HG03196 (cell line): ENCODE data around the gene DHX34.
"Not testable (repeated sequence)": the region's sequence is repeated elsewhere in the genome, so short reads cannot be mapped to it uniquely, and the experiment has no call there.

Source experiments
- ATAC-seq: cut with Tn5 transposase; IDR thresholded peaks from one replicate; pipeline ENCODE4 v1.9.1; 2021; ENCODE audit not compliant: unreplicated experiment

DHX34 gene

DNA sequence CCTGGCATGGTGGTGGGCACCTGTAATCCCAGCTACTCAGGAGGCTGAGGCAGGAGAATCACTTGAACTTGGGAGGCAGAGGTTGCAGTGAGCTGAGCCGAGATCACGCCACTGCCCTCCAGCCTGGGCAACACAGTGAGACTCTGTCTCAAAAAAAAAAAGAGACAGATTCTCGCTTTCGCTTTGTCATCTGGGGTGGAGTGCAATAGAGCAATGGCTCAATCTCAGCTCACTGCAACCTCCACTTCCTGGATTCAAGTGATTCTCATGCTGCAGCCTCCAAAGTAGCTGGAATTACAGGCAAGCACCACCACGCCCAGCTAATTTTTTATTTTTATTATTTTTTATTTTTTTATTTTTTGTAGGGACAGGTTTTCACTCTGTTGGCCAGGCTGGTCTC lies 39.6 kb downstream of the DHX34 start:
- not testable (repeated sequence) for ATAC-seq

GRCh38 chr19:47389150-47389556 lies 40.0 kb downstream of the DHX34 start:
- ATAC-seq, result no peak

- no peak for ATAC-seq
These were observed 41.7 kb downstream of the DHX34 start for GRCh38 chr19:47390533-47391488.

DNA sequence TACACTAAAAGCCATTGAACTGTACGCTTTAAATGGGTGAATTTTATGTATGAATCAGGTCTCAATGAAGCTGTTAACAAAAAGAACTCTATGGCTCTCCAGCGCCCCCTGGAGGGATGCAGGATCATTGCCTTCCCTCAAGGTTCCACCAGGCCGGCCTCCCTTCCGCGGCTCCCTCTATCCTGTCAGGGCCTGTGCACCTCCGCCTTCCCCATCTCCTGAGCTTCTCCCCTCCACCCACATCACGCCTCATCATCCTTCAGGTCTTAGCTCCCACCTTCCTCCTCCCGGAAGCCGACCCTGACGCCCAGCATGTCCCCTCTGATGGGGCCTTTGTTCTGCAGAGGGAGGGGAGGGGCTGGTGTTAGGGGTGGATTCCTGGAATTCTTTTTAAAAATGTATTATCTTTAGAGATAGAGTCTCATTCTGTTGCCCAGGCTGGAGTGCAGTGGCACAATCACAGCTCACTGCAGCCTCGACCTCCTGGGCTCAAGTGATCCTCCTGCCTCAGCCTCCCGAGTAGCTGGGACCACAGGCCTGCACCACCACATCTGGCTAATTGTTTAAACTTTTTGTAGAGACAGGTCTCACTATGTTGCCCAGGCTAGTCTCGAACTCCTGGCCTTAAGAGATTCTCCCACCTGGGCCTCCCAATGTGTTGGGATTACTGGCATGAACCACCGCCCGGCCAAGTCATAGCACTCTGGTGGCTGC lies 42.6 kb downstream of the DHX34 start:
- no peak for ATAC-seq

- no peak for ATAC-seq
These were observed 49.8 kb downstream of the DHX34 start for GRCh38 chr19:47398707-47399597.

GRCh38 chr19:47402504-47402903 lies 53.4 kb downstream of the DHX34 start:
- ATAC-seq, result no peak

GRCh38 chr19:47404334-47405196 lies 55.5 kb downstream of the DHX34 start:
- no peak for ATAC-seq

GRCh38 chr19:47405197-47405550 lies 56.1 kb downstream of the DHX34 start:
- no peak for ATAC-seq

GRCh38 chr19:47405854-47406417 lies 56.8 kb downstream of the DHX34 start:
- ATAC-seq, result no peak

DNA sequence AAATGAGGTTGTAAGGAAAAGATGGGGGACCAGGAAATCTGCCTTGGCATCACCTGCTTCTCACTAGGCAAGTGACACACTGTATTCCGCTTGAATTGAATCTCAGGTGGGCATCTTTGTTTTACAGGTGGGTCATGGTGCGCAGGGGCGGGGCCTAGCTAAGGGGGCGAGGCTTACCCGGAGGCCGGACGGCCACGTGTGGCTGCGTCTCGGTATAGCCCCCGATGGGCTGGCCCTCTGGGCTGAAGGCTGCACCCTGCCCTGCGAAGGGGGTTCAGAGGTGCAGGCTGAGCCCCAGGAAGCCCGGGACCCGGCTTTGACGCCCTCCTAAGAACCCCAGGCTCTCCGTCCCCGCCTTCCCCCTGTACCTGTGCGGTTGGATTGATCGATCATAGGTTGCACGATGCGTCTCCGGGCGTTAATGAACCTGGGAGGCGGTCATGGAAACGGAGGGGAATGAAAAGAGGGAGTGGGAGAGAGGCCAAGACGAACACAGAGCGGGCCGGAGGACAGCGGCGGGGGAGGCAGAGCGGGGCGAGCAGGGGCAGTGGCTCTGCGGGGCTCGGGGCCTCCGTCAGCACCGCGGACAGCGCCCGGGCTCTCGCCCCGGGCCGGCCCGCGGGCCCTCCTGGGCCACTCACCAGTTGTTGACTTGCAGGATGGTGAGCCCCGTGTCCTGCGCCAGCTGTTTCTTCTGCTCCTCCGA lies 57.7 kb downstream of the DHX34 start:
- ATAC-seq, result no peak

GRCh38 chr19:47407417-47407774 lies 58.3 kb downstream of the DHX34 start:
- no peak for ATAC-seq

DNA sequence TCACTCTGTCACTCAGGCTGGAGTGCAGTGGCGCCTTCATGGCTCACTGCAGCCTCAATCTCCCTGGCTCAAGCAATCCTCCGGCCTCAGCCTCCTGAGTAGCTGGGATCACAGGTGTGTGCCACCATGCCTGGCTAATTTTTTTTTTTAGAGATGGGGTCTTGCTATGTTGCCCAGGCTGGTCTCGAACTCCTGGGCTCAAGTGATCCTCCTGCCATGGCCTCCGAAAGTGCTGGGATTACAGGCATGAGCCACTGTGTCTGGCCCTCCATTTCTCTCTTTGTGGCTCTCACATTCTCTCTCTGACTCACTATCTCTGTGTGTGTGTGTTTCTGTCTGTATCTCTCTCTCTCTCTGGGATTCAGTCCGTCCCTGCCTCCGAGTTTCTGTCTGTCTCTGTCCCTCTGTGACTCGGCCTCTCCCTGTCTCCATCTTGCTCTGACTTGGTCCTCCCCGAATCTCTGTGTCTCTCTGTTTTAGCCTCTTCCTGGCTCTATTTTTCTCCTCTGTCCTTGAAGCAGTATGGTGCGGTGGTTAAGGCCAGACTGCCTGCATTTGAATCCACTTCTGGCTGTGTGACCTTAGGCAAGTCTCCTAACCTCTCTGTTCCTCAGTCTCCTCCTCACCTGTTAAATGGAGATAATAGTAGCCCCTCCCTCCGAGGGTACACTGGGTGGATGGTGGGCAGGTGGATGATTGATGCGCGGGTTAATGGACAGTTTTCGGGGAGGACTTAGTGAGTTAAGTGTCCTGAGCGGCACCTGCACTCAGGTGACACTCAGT lies 59.2 kb downstream of the DHX34 start:
- no peak for ATAC-seq

DNA sequence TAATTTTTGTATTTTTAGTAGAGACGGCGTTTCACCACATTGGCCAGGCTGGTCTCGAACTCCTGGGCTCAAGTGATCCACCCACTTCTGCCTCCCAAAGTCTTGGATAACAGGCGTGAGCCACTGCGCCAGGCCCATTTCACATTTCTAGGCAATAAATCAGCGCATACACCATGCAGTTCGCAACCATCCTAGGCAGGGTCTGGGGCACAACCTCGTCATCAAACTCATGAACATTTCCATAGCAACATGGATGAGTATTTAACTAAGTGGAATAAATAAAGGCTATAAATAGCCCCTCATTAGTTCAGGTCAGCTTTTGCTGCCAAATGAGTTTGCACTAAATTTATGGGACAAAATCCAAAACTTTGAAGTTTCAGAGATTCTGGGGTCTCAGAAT lies 62.0 kb downstream of the DHX34 start:
- no peak for ATAC-seq

DNA sequence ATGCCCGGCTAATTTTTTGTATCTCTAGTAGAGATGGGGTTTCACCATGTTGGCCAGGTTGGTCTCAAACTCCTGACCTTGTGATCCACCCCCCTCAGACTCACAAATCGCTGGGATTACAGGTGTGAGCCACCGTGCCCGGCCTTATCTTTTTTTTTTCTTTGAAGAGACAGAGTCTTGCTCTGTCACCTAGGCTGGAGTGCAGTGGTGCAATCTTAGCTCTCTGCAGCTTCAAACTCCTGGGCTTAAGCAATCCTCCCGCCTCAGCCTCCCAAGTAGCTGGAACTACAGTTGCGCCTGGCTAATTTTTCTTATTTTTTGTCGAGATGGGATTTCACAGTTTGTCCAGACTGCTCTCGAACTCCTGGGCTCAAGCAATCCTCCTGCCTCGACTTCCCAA lies 62.6 kb downstream of the DHX34 start:
- not testable (repeated sequence) for ATAC-seq

DNA sequence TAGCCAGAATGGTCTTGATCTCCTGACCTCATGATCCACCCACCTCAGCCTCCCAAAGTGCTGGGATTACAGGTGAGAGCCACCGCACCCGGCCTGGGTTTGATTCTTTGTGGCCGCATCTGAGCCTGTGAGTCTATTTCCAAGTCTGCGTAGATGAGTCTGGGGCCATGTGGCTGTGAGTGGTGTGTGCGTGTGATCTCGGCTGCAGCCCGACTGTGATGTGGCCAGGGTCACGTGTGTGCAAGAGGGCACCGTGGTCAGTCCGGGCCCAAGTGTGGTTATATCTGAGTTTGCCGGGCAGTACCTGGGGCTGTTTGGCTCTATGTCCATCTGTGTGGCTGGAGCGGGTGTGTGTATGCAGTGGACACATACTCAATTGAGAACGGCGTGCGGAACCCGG lies 64.8 kb downstream of the DHX34 start:
- no peak for ATAC-seq

- ATAC-seq, result no peak
These were observed 65.4 kb downstream of the DHX34 start for GRCh38 chr19:47414469-47414868.

DNA sequence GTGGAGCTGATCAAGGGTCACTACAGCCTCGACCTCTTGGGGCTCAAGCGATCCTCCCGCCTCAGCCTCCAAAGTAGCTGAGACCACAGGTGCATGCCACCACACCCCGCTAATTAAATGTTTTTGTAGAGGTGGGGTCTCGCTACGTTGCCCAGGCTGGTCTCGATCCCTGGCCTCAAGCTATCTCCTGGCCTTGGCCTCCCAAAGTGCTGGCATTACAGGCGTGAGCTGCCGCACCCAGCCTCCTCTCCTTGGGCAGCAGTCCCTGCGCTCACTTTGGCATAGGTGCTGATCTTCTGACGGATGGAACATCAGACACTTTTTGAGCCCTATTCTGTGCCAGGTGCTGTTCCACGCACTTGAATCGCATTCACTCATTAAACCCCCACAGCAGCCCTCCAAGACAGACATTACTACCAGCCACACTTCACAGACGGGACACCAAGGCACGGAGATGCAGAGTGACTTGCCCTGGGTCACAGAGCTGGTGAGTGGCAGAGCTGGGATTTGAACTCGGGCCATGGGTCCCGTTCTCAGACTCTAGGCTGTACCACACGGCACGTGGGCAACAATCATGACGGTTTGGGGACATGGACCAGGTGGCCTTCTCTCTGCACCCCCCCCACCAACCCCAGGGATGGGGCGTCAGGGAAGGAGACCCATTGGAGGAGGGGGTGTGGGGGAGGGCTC lies 67.0 kb downstream of the DHX34 start:
- no peak for ATAC-seq

GRCh38 chr19:47416643-47416985 lies 67.5 kb downstream of the DHX34 start:
- no peak for ATAC-seq
